Upper lobe of left lung (tissue), 6 donors: ENCODE data around the gene TECTB. TPM values are rescaled to one million over a fixed set of nuclear protein-coding genes. Genes with fewer than 3 reads are reported as not detected.
A peak's percentile ranks its signal among the peaks of the same experiment; 100 is the strongest.

Experiments used
- ATAC-seq, 2 donors: fragments of 200-7000 bp; cut with Tn5 transposase; one replicate each; pipeline ENCODE4 v1.9.1; 2022; ENCODE audit warnings: mild to moderate bottlenecking in 2 of 2, moderate library complexity in 2 of 2; ENCODE audit not compliant: low FRiP score in 2 of 2
- DNase-seq, 2 donors: peaks; one replicate each; pipeline ENCODE4 v3.0.0-alpha.2; 2019 to 2020
- H3K27ac ChIP-seq, 4 donors: fragments of 200-600 bp; sonication (generic); one replicate each; pipeline ENCODE4 v1.5.1; 2016 to 2019
- H3K27me3 ChIP-seq, 4 donors: fragments of 200-600 bp; sonication (generic); one replicate each; pipeline ENCODE4 v1.5.1; 2017 to 2019
- H3K36me3 ChIP-seq, 4 donors: fragments of 200-600 bp; sonication (generic); one replicate each; pipeline ENCODE4 v1.5.1; 2016 to 2019
- H3K4me1 ChIP-seq, 4 donors: fragments of 200-600 bp; sonication (generic); one replicate each; pipeline ENCODE4 v1.5.1; 2018 to 2019
- H3K4me3 ChIP-seq, 4 donors: fragments of 200-600 bp; sonication (generic); one replicate each; pipeline ENCODE4 v1.5.1; 2017 to 2019; ENCODE audit warnings: mild to moderate bottlenecking in 2 of 4, moderate library complexity in 1 of 4
- H3K9me3 ChIP-seq, 4 donors: fragments of 200-600 bp; sonication (generic); one replicate each; pipeline ENCODE4 v1.5.1; 2018 to 2019
- CTCF ChIP-seq, 6 experiments: fragments of 450-650 bp in 4 of 6; fragments of 200-600 bp in 2 of 6; sonication (generic) in 2 of 6; IDR thresholded peaks; one replicate each; pipeline ENCODE4 v1.5.1; 2016 to 2019; ENCODE audit warnings: antibody characterized with exemption in 6 of 6
- EP300 ChIP-seq, 4 donors: sonication (generic); formaldehyde crosslinking; IDR thresholded peaks; one replicate each; pipeline ENCODE4 v1.5.1; 2017; ENCODE audit warnings: antibody characterized with exemption in 4 of 4, control low read depth in 2 of 4
- POLR2A ChIP-seq, 4 donors: fragments of 450-650 bp; IDR thresholded peaks; one replicate each; pipeline ENCODE4 v1.5.1; 2016 to 2017; ENCODE audit warnings: antibody characterized with exemption in 4 of 4, mild to moderate bottlenecking in 2 of 4
- POLR2AphosphoS5 ChIP-seq, 2 donors: sonication (generic); formaldehyde crosslinking; IDR thresholded peaks; one replicate each; pipeline ENCODE4 v1.5.1; 2017; ENCODE audit warnings: antibody characterized with exemption in 2 of 2
- WGBS, 2 donors: methylation state at CpG; one replicate each; pipeline ENCODE4 v1.1.5; 2017 to 2018; 5-methylcytosine and 5-hydroxymethylcytosine counted together
- total RNA-seq, 6 donors: library from RNA; depleted of rRNA in 4 of 6; stranded (reverse); fragments of >200 nt in 4 of 6; gene quantifications; one replicate each; pipeline versions ENCODE4 v1.1.0 to v1.2.1, GENCODE V29; 2016 to 2021
- donor health status: DM: no; HTN: no; CAD: no; lungs with moderate emphysema.
- donor health status: DM: no; HTN: yes; CAD: no; lungs with severe emphysema.

TECTB gene
- total RNA-seq, 6 donors from 2014 or later, result not detected

DNA sequence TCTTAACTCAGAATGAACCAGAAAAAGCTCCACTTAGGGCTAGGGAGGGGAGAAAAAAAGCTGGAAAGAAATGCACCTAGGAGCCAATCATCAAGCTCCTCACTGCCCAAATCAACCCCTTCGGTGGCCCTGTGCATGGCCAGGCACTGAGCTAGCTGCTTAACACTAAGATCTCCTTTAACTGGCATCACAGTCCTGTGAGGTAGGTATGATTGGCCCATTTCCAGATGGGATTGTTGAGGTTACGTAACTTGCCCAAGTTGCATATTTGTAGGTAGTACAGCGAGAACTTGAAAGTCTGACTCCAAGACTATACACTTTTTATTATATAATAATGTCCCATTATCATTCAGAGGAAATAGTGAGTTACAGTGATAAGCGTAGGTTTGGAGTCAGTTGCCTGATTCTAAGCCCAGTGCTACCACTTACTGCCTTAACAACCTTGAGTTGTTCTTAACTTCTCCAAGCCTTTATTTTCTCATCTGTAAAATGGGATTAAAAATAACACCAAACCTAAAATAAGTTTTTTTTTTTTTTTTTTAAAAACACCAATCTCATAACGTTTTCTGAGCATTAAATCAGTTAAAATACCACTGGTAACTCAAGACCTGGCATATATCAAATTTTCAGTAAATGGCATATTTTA, 53.5 kb downstream of the TECTB start:
- WGBS, 2 donors, result 65 to 79% methylated on average over 5 of the region's 5 CpGs
- no peak for TF ChIP-seq POLR2A (IDR thresholded peaks at IDR 0.05)
- no peak for TF ChIP-seq POLR2AphosphoS5 (IDR thresholded peaks at IDR 0.05)
- no peak for TF ChIP-seq EP300 (IDR thresholded peaks at IDR 0.05)
- no peak for TF ChIP-seq CTCF (IDR thresholded peaks at IDR 0.05)
- no peak overlapping the region for H3K4me3 ChIP-seq
- peaks cover 0 to 7% (median 0%) of the 10 kb centered on the region in 4 donors for H3K4me1 ChIP-seq
- H3K27me3 ChIP-seq, result no peaks in the 10 kb centered on the region
- no peaks in the 10 kb centered on the region for H3K9me3 ChIP-seq
- DNase-seq, result peak in 1 of 2 donors; percentile 42
- peak in 1 of 2 donors; percentile 58 for ATAC-seq
- no peaks in the 10 kb centered on the region for H3K36me3 ChIP-seq
- no peak overlapping the region for H3K27ac ChIP-seq

GRCh38 chr10:112338957-112339356, 55.8 kb downstream of the TECTB start:
- H3K9me3 ChIP-seq, result no peaks in the 10 kb centered on the region
- peaks cover 0 to 7% (median 0%) of the 10 kb centered on the region in 4 donors for H3K4me1 ChIP-seq
- H3K27me3 ChIP-seq, result no peaks in the 10 kb centered on the region
- H3K4me3 ChIP-seq, result no peak overlapping the region
- DNase-seq (no peak), ATAC-seq (no peak)
- no peaks in the 10 kb centered on the region for H3K36me3 ChIP-seq
- H3K27ac ChIP-seq, result no peak overlapping the region
- TF ChIP-seq CTCF (IDR thresholded peaks at IDR 0.05) (no peak), EP300 (IDR thresholded peaks at IDR 0.05) (no peak), POLR2A (IDR thresholded peaks at IDR 0.05) (no peak), POLR2AphosphoS5 (IDR thresholded peaks at IDR 0.05) (no peak)
- 90 to 91% methylated on average over 3 of the region's 3 CpGs for WGBS, 2 donors

DNA sequence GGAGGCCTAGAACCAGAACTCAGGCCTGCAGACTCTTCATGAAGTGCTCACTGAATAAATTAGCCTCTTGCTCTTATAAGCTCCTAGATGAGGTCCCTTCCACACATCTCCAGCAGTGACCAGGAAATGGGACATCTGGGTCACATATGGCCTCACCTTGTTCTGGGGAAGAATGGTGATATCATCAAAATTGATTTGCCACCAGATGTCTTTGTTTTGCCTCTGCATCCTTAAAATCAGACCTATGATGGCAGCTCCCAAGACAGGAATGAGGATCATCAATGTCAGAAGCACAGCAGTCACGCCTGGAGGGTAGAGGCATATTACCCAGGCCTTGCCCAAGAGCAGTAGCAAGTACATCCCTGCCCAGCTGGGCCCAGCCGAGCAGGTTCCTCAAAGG, 57.4 kb downstream of the TECTB start:
- H3K9me3 ChIP-seq, result no peaks in the 10 kb centered on the region
- no peaks in the 10 kb centered on the region for H3K36me3 ChIP-seq
- WGBS, 2 donors, result 88 to 94% methylated on average over 2 of the region's 2 CpGs
- no peak for DNase-seq
- TF ChIP-seq POLR2A (IDR thresholded peaks at IDR 0.05) (no peak), EP300 (IDR thresholded peaks at IDR 0.05) (no peak), POLR2AphosphoS5 (IDR thresholded peaks at IDR 0.05) (no peak), CTCF (IDR thresholded peaks at IDR 0.05) (no peak)
- H3K27ac ChIP-seq, result no peak overlapping the region
- H3K27me3 ChIP-seq, result no peaks in the 10 kb centered on the region
- no peak overlapping the region for H3K4me3 ChIP-seq
- no peak for ATAC-seq
- peaks cover 0 to under 1% (median 0%) of the 10 kb centered on the region in 4 donors for H3K4me1 ChIP-seq

- Histone ChIP-seq H3K4me1 (no peaks in the 10 kb centered on the region), H3K27me3 (no peaks in the 10 kb centered on the region), H3K9me3 (no peaks in the 10 kb centered on the region), H3K27ac (no peak overlapping the region), H3K4me3 (no peak overlapping the region), H3K36me3 (no peaks in the 10 kb centered on the region)
- TF ChIP-seq POLR2A (IDR thresholded peaks at IDR 0.05) (no peak), CTCF (IDR thresholded peaks at IDR 0.05) (no peak), POLR2AphosphoS5 (IDR thresholded peaks at IDR 0.05) (no peak), EP300 (IDR thresholded peaks at IDR 0.05) (no peak)
- 47 to 49% methylated on average over 5 of the region's 5 CpGs for WGBS, 2 donors
- DNase-seq (peak in 1 of 2 donors; percentile 7), ATAC-seq (no peak)
Measured at GRCh38 chr10:112343056-112343806, 60.0 kb downstream of the TECTB start.
